Neutrophil (primary cell): ENCODE results near the gene BTBD9.

Experiments
- H3K27ac ChIP-seq: fragments of 200-600 bp; sonication (generic); 2 replicates; pipeline ENCODE4 v1.5.1; 2016; ENCODE audit warnings: mild to moderate bottlenecking, moderate library complexity
- H3K27me3 ChIP-seq: fragments of 200-600 bp; sonication (generic); 2 replicates; pipeline ENCODE4 v1.6.0; 2016; ENCODE audit warnings: mild to moderate bottlenecking
- H3K36me3 ChIP-seq: fragments of 200-600 bp; sonication (generic); 2 replicates; pipeline ENCODE4 v1.5.1; 2017
- H3K4me1 ChIP-seq, 2 experiments: fragments of 200-600 bp in 1 of 2; sonication (generic) in 1 of 2; 1 replicate in 1 of 2; 2 replicates in 1 of 2; pipeline versions ENCODE4 v1.5.1 to v1.6.1; 2013 to 2016; ENCODE audit warnings: low read depth in 1 of 2, low read length in 1 of 2, mild to moderate bottlenecking in 1 of 2, moderate library complexity in 1 of 2; ENCODE audit not compliant: control insufficient read depth in 1 of 2, insufficient read depth in 1 of 2
- H3K4me3 ChIP-seq, 2 experiments: fragments of 200-600 bp in 1 of 2; sonication (generic) in 1 of 2; 1 replicate in 1 of 2; 2 replicates in 1 of 2; pipeline ENCODE4 v1.5.1; 2013 to 2016; ENCODE audit warnings: low read depth in 1 of 2, low read length in 1 of 2, mild to moderate bottlenecking in 1 of 2, moderate library complexity in 1 of 2
- H3K9me3 ChIP-seq: fragments of 200-600 bp; sonication (generic); 2 replicates; pipeline ENCODE4 v1.5.1; 2016
- CTCF ChIP-seq: fragments of 200-600 bp; sonication (generic); IDR thresholded peaks from 2 replicates; pipeline ENCODE4 v1.5.1; 2016; ENCODE audit warnings: antibody characterized with exemption

BTBD9 gene

DNA sequence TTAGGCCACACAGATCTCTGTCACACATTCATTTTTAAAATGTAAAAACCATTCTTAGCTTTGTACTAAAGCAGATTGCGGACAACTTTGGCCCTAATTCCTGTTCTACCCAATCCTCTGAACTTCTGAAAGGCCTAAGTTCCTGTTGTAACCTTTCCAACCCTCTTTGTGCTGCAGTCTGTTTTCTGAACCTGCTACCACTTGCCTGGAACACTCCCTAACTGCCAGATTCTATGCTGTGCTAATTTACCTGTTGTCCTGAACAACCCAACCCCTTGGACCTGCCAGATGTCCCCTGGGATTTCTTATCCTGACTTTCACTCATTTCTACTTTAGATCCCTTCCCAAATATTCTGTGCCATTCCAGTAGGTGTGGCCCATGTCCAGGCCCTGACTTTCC, 421.5 kb downstream of the BTBD9 start:
- H3K4me1 ChIP-seq, result no peaks in the 10 kb centered on the region
- no peak overlapping the region for H3K4me3 ChIP-seq
- no peak for TF ChIP-seq CTCF
- no peaks in the 10 kb centered on the region for H3K36me3 ChIP-seq
- no peaks in the 10 kb centered on the region for H3K9me3 ChIP-seq
- H3K27me3 ChIP-seq, result no peaks in the 10 kb centered on the region
- H3K27ac ChIP-seq, result no peak overlapping the region

DNA sequence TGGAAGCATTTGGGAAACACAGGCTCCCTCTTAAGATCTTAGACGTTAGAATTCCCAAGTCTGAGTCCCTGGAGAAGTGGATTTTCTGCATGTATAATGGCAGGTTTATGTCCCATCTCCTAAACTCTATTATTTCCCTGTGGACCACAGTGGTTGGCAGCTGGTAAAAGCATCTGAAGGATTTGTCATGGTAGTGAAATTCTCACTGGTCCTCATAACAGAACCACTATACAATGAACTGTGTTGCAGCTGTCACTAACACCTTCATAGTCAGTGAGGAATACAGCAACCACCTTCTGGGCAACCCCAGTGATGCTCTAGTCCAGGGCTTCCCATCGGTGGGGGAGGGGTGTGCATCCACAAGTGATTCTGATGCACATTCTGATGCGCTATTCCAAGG, 423.3 kb downstream of the BTBD9 start:
- no peaks in the 10 kb centered on the region for H3K27me3 ChIP-seq
- no peaks in the 10 kb centered on the region for H3K4me1 ChIP-seq
- H3K4me3 ChIP-seq, result no peak overlapping the region
- no peak overlapping the region for H3K27ac ChIP-seq
- no peaks in the 10 kb centered on the region for H3K9me3 ChIP-seq
- no peaks in the 10 kb centered on the region for H3K36me3 ChIP-seq
- no peak for TF ChIP-seq CTCF

DNA sequence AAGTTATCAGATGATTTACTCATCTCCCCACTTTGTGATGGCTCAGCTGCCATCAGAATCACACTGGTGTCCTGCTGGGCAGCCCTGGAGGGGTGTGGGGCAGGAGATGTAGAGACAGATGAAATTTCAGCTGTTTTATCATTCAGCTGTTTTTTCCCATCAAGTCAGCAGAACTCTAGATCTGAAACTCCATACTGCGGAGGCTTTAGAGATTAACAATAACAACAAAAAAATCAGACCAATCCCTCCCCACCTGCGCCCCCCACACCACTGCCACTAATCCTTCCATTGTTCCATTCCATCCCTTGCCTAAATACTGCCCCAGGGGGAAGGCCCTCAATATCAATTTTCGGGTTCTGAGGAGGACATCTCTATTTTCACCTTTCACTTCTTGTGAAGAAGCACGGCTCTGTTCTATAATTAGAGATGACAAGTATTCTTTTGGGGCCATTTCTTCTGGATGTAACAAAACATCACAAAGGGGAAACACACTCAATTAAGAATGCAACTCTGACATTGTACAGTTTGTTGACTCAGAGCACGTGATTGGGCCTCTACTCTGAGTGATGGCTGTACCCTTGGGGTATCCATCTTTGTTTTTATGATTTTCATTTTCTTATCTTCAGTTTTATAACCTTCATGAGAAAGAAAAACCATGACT, 423.9 kb downstream of the BTBD9 start:
- Histone ChIP-seq H3K36me3 (no peaks in the 10 kb centered on the region), H3K4me1 (no peaks in the 10 kb centered on the region), H3K4me3 (no peak overlapping the region), H3K9me3 (no peaks in the 10 kb centered on the region), H3K27ac (no peak overlapping the region), H3K27me3 (no peaks in the 10 kb centered on the region)
- TF ChIP-seq CTCF, result no peak

- TF ChIP-seq CTCF, result no peak
- no peaks in the 10 kb centered on the region for H3K4me1 ChIP-seq
- no peaks in the 10 kb centered on the region for H3K9me3 ChIP-seq
- no peak overlapping the region for H3K4me3 ChIP-seq
- H3K27ac ChIP-seq, result no peak overlapping the region
- H3K36me3 ChIP-seq, result no peaks in the 10 kb centered on the region
- H3K27me3 ChIP-seq, result no peaks in the 10 kb centered on the region
These were observed 424.5 kb downstream of the BTBD9 start for GRCh38 chr6:38215225-38215624.

DNA sequence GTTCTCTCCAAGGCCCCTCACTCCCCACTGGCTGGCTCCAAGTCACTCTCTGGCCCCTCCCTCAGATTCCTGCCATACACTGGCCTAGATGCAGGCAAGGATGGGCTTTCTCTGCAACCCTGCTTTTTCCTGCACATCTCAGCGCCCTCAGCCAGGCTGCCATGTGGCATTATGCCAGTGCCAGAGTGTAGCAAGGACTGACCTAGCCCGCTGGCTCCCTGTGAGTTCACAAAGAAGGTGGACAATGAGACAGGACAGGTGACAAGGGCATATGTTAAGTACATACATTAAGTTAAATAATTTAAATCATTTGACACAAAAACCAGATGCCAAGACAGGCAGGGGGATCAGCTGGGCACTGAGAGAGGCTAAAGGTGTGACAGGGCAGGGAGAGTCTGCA, 425.6 kb downstream of the BTBD9 start:
- TF ChIP-seq CTCF, result no peak
- no peaks in the 10 kb centered on the region for H3K36me3 ChIP-seq
- no peak overlapping the region for H3K27ac ChIP-seq
- no peaks in the 10 kb centered on the region for H3K4me1 ChIP-seq
- no peaks in the 10 kb centered on the region for H3K9me3 ChIP-seq
- H3K27me3 ChIP-seq, result no peaks in the 10 kb centered on the region
- no peak overlapping the region for H3K4me3 ChIP-seq

DNA sequence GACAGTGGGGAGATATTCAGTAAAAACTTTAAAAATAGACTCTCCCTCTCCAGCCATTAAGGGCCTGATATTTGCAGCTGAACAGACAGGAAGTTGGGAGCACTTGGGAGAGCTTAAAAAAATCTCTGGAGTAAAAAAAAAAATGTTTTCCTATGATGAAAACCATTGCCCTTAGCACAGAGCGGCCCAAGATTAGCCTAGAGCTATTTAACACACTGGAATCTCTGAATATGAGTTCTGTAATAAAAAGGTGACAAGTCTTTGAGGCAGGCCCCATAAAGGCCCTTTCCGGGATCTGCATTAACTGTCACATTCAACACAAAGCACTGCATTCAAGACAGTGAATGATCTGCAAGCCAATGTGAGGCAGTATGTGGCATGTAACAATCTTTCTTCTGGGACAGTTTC, 426.5 kb downstream of the BTBD9 start:
- Histone ChIP-seq H3K27me3 (no peaks in the 10 kb centered on the region), H3K9me3 (no peaks in the 10 kb centered on the region), H3K4me3 (no peak overlapping the region), H3K27ac (no peak overlapping the region), H3K36me3 (no peaks in the 10 kb centered on the region), H3K4me1 (no peaks in the 10 kb centered on the region)
- TF ChIP-seq CTCF, result no peak
